ENCODE measurements around the gene PHACTR4. TPM values are rescaled to one million over a fixed set of nuclear protein-coding genes. Genes with fewer than 3 reads are reported as not detected.
A peak's percentile ranks its signal among the peaks of the same experiment; 100 is the strongest.
"Not testable (repeated sequence)": the region's sequence is repeated elsewhere in the genome, so short reads cannot be mapped to it uniquely, and the experiment has no call there.

PHACTR4 gene
- total RNA-seq, 1 experiment from 2014 or later, result 6.9 TPM

- peaks cover 46% of the 10 kb centered on the region for H3K36me3 ChIP-seq
- H3K4me3 ChIP-seq, result peak within 1 kb of the TSS; percentile 96
- no peaks in the 10 kb centered on the region; the same call in 1 of the 2 replicates for H3K9me3 ChIP-seq
- DNase-seq, result peak; percentile 97
- 0 out of 2 replicates have a peak, but pooled peaks cover 2% of the 10 kb centered on the region for H3K27me3 ChIP-seq
These were observed 136.1 kb downstream of the PHACTR4 start, which contains the start of gene RCC1 for GRCh38 chr1:28505406-28506187. RCC1 (plus strand) TSS chr1:28506043; CDS start chr1:28529867, 23,824 bp downstream.

- 0 out of 2 replicates have a peak, but pooled peaks cover 2% of the 10 kb centered on the region for H3K27me3 ChIP-seq
- DNase-seq, result no peak
- H3K9me3 ChIP-seq, result no peaks in the 10 kb centered on the region; the same call in 1 of the 2 replicates
- peaks cover 57% of the 10 kb centered on the region for H3K36me3 ChIP-seq
- H3K4me3 ChIP-seq, result peak overlapping the region; percentile 96
These were observed 137.3 kb downstream of the PHACTR4 start for GRCh38 chr1:28506907-28507246.

GRCh38 chr1:28507247-28507645, 137.7 kb downstream of the PHACTR4 start:
- Histone ChIP-seq H3K4me3 (peak overlapping the region; percentile 96), H3K9me3 (no peaks in the 10 kb centered on the region; the same call in 1 of the 2 replicates), H3K36me3 (peaks cover 61% of the 10 kb centered on the region), H3K27me3 (0 out of 2 replicates have a peak, but pooled peaks cover 2% of the 10 kb centered on the region)
- DNase-seq, result peak; percentile 23

GRCh38 chr1:28507646-28508434, 138.3 kb downstream of the PHACTR4 start:
- peak overlapping the region; percentile 96 for H3K4me3 ChIP-seq
- H3K9me3 ChIP-seq, result no peaks in the 10 kb centered on the region; the same call in 1 of the 2 replicates
- H3K27me3 ChIP-seq, result 0 out of 2 replicates have a peak, but pooled peaks cover 2% of the 10 kb centered on the region
- DNase-seq, result no peak
- H3K36me3 ChIP-seq, result peaks cover 65% of the 10 kb centered on the region

- Histone ChIP-seq H3K4me3 (peak overlapping the region; percentile 96), H3K9me3 (no peaks in the 10 kb centered on the region; the same call in 1 of the 2 replicates), H3K36me3 (peaks cover 69% of the 10 kb centered on the region), H3K27me3 (0 out of 2 replicates have a peak, but pooled peaks cover 2% of the 10 kb centered on the region)
- no peak for DNase-seq
These were observed 138.9 kb downstream of the PHACTR4 start for GRCh38 chr1:28508435-28508754.

GRCh38 chr1:28509705-28510272, 140.2 kb downstream of the PHACTR4 start:
- peak overlapping the region; percentile 96 for H3K4me3 ChIP-seq
- DNase-seq, result peak; percentile 47
- peaks cover 69% of the 10 kb centered on the region for H3K36me3 ChIP-seq
- no peaks in the 10 kb centered on the region; the same call in 1 of the 2 replicates for H3K9me3 ChIP-seq
- H3K27me3 ChIP-seq, result 0 out of 2 replicates have a peak, but pooled peaks cover 2% of the 10 kb centered on the region

- peaks cover 69% of the 10 kb centered on the region for H3K36me3 ChIP-seq
- DNase-seq, result peak; percentile 52
- H3K27me3 ChIP-seq, result 0 out of 2 replicates have a peak, but pooled peaks cover 2% of the 10 kb centered on the region
- H3K9me3 ChIP-seq, result no peaks in the 10 kb centered on the region; the same call in 1 of the 2 replicates
- H3K4me3 ChIP-seq, result peak overlapping the region; percentile 96
These were observed 140.9 kb downstream of the PHACTR4 start for GRCh38 chr1:28510273-28510969.

GRCh38 chr1:28510970-28511440, 141.5 kb downstream of the PHACTR4 start:
- H3K27me3 ChIP-seq, result 0 out of 2 replicates have a peak, but pooled peaks cover 2% of the 10 kb centered on the region
- no peaks in the 10 kb centered on the region; the same call in 1 of the 2 replicates for H3K9me3 ChIP-seq
- peak overlapping the region; percentile 96 for H3K4me3 ChIP-seq
- DNase-seq, result no peak
- H3K36me3 ChIP-seq, result peaks cover 69% of the 10 kb centered on the region

- H3K27me3 ChIP-seq, result 0 out of 2 replicates have a peak, but pooled peaks cover 2% of the 10 kb centered on the region
- H3K4me3 ChIP-seq, result no peak overlapping the region
- H3K36me3 ChIP-seq, result peaks cover 57% of the 10 kb centered on the region
- H3K9me3 ChIP-seq, result no peaks in the 10 kb centered on the region; the same call in 1 of the 2 replicates
- peak; percentile 25 for DNase-seq
These were observed 142.6 kb downstream of the PHACTR4 start for GRCh38 chr1:28512058-28512611.

- H3K36me3 ChIP-seq, result peaks cover 42% of the 10 kb centered on the region
- peak; percentile 39 for DNase-seq
- H3K4me3 ChIP-seq, H3K27me3 ChIP-seq, H3K9me3 ChIP-seq: not testable (repeated sequence)
These were observed 144.9 kb downstream of the PHACTR4 start for GRCh38 chr1:28514445-28514933.

GRCh38 chr1:28516518-28516956, 147.0 kb downstream of the PHACTR4 start:
- H3K9me3 ChIP-seq, result no peaks in the 10 kb centered on the region
- DNase-seq, result no peak
- H3K36me3 ChIP-seq, result peaks cover 36% of the 10 kb centered on the region
- H3K4me3 ChIP-seq, result no peak overlapping the region
- no peaks in the 10 kb centered on the region for H3K27me3 ChIP-seq

- peaks cover 31% of the 10 kb centered on the region for H3K36me3 ChIP-seq
- peak overlapping the region; percentile 74 for H3K4me3 ChIP-seq
- DNase-seq, result no peak
- H3K9me3 ChIP-seq, result no peaks in the 10 kb centered on the region
- no peaks in the 10 kb centered on the region for H3K27me3 ChIP-seq
These were observed 148.1 kb downstream of the PHACTR4 start for GRCh38 chr1:28517649-28517999.

- Histone ChIP-seq H3K4me3 (peak overlapping the region; percentile 74), H3K27me3 (no peaks in the 10 kb centered on the region), H3K9me3 (no peaks in the 10 kb centered on the region), H3K36me3 (peaks cover 29% of the 10 kb centered on the region)
- peak; percentile 91 for DNase-seq
These were observed 148.6 kb downstream of the PHACTR4 start for GRCh38 chr1:28518000-28518744.

GRCh38 chr1:28518745-28519341, 149.3 kb downstream of the PHACTR4 start:
- Histone ChIP-seq H3K27me3 (no peaks in the 10 kb centered on the region), H3K36me3 (peaks cover 34% of the 10 kb centered on the region), H3K9me3 (no peaks in the 10 kb centered on the region), H3K4me3 (peak overlapping the region; percentile 74)
- DNase-seq, result no peak

Data from MG63 (cell line).